K562 (cell line): ENCODE data around the gene SFTPB. TPM values are rescaled to one million over a fixed set of nuclear protein-coding genes. Genes with fewer than 3 reads are reported as not detected.

Experiments
- BRD4 ChIP-seq: fragments of 200-600 bp; sonication (generic); IDR thresholded peaks from 2 replicates; pipeline ENCODE4 v1.6.1; 2017; ENCODE audit warnings: inconsistent platforms
- ESRRB ChIP-seq: fragments of 250-450 bp; sonication (Bioruptor Pico); IDR thresholded peaks from 2 replicates; pipeline ENCODE4 v1.5.0; 2020; ENCODE audit warnings: mild to moderate bottlenecking, moderate library complexity, borderline replicate concordance
- ETS1 ChIP-seq: conservative IDR thresholded peaks from 2 replicates; pipeline ENCODE4 v1.6.1; 2011; ENCODE audit warnings: low read depth, mild to moderate bottlenecking, low read length; ENCODE audit not compliant: control insufficient read depth
- HCFC1 ChIP-seq: IDR thresholded peaks from 2 replicates; pipeline ENCODE4 v1.6.1; 2012; ENCODE audit warnings: low read depth, low read length, improper control_type of control experiment
- IFI16 ChIP-seq: fragments of 250-450 bp; sonication (Bioruptor Pico); IDR thresholded peaks from 2 replicates; pipeline ENCODE4 v2.1.2; 2022; ENCODE audit warnings: mild to moderate bottlenecking, inconsistent platforms
- IRF9 ChIP-seq: fragments of 450-650 bp; IDR thresholded peaks from 2 replicates; pipeline ENCODE4 v1.6.1; 2016; ENCODE audit warnings: missing biosample characterization, missing genetic modification characterization
- MCM5 ChIP-seq: fragments of 450-650 bp; IDR thresholded peaks from 2 replicates; pipeline ENCODE4 v1.6.1; 2016; ENCODE audit warnings: low read depth
- MED1 ChIP-seq: sonication (generic); formaldehyde crosslinking; IDR thresholded peaks from 2 replicates; pipeline ENCODE4 v1.8.1; 2023; ENCODE audit warnings: missing genetic modification reagents, borderline replicate concordance
- NBN ChIP-seq: fragments of 450-650 bp; IDR thresholded peaks from 2 replicates; pipeline ENCODE4 v1.6.1; 2016; ENCODE audit warnings: low read depth, mild to moderate bottlenecking
- NELFE ChIP-seq: IDR thresholded peaks from 2 replicates; pipeline ENCODE4 v1.6.1; 2011; ENCODE audit warnings: mild to moderate bottlenecking; ENCODE audit not compliant: insufficient read depth, insufficient read length
- PHB ChIP-seq: fragments of 250-450 bp; sonication (Bioruptor Pico); IDR thresholded peaks from 2 replicates; pipeline ENCODE4 v1.5.0; 2021
- PHTF2 ChIP-seq: fragments of 250-450 bp; sonication (Bioruptor Pico); IDR thresholded peaks from 2 replicates; pipeline ENCODE4 v1.5.0; 2021; ENCODE audit warnings: mild to moderate bottlenecking
- RBM14 ChIP-seq: fragments of 200-400 bp; formaldehyde crosslinking; IDR thresholded peaks from 2 replicates; pipeline ENCODE4 v1.6.1; 2018; ENCODE audit warnings: low read depth, mild to moderate bottlenecking, low read length, moderate library complexity, borderline replicate concordance; ENCODE audit not compliant: insufficient read depth
- RBM22 ChIP-seq: fragments of 200-400 bp; formaldehyde crosslinking; IDR thresholded peaks from 2 replicates; pipeline ENCODE4 v1.6.1; 2018; ENCODE audit warnings: low read length, low read depth; ENCODE audit not compliant: poor library complexity, severe bottlenecking
- RHOXF2B ChIP-seq: fragments of 250-450 bp; sonication (Bioruptor Pico); conservative IDR thresholded peaks from 2 replicates; pipeline ENCODE4 v1.5.1; 2021
- TAL1 ChIP-seq: fragments of 450-650 bp; IDR thresholded peaks from 2 replicates; pipeline ENCODE4 v1.6.1; 2016; ENCODE audit warnings: mild to moderate bottlenecking
- ZNF124 ChIP-seq: sonication (generic); formaldehyde crosslinking; IDR thresholded peaks from 2 replicates; pipeline ENCODE4 v1.8.1; 2022; ENCODE audit warnings: missing genetic modification reagents
- ZNF165 ChIP-seq: fragments of 250-450 bp; sonication (Bioruptor Pico); IDR thresholded peaks from 2 replicates; pipeline ENCODE4 v1.4.0; 2020; ENCODE audit warnings: borderline replicate concordance
- ZNF398 ChIP-seq: fragments of 250-450 bp; sonication (Bioruptor Pico); IDR thresholded peaks from 2 replicates; pipeline ENCODE4 v1.8.0; 2021; ENCODE audit warnings: moderate library complexity, mild to moderate bottlenecking, inconsistent platforms
- ZNF445 ChIP-seq: fragments of 250-450 bp; sonication (Bioruptor Pico); IDR thresholded peaks from 2 replicates; pipeline ENCODE4 v1.4.0; 2020; ENCODE audit warnings: low read depth, mild to moderate bottlenecking, moderate library complexity
- ZNF507 ChIP-seq: conservative IDR thresholded peaks from 2 replicates; pipeline ENCODE4 v1.6.1; 2017; ENCODE audit warnings: missing genetic modification characterization, missing compliant biosample characterization
- ZNF584 ChIP-seq: fragments of 200-800 bp; sonication (Bioruptor generic); IDR thresholded peaks from 2 replicates; pipeline ENCODE4 v1.6.1; 2016; ENCODE audit warnings: low read depth, mild to moderate bottlenecking, missing genetic modification characterization, missing compliant biosample characterization
- ZZZ3 ChIP-seq: fragments of 450-650 bp; IDR thresholded peaks from 2 replicates; pipeline ENCODE4 v1.6.1; 2016; ENCODE audit warnings: antibody characterized with exemption, mild to moderate bottlenecking, moderate library complexity
- polyA plus RNA-seq, 8 experiments: library from polyadenylated mRNA; depleted of rRNA in 4 of 8; stranded (reverse) in 5 of 8; unstranded in 3 of 8; fragments of >200 nt; fragmentation: Nextera tagmentation in 2 of 8; fragmentation: Illumina TruSeq in 1 of 8; extraction: Ambion mirVana in 2 of 8; extraction: Trizol in 1 of 8; gene quantifications; 2 replicates each; pipeline versions ENCODE4 v1.2.1 to v1.2.3, GENCODE V29; 2011 to 2014; ENCODE audit warnings: inconsistent platforms in 1 of 8, missing spikeins in 1 of 8
- total RNA-seq, 7 experiments: library from RNA; depleted of rRNA in 6 of 7; stranded (reverse); fragments of >200 nt in 6 of 7; fragmentation: Illumina TruSeq in 2 of 7; extraction: Trizol in 2 of 7; gene quantifications; 2 replicates each; pipeline versions ENCODE4 v1.2.1 to v1.2.3, GENCODE V29; 2011 to 2021; ENCODE audit warnings: low replicate concordance in 1 of 7
- TF ChIP-seq, protein P1 (sequence below): IDR thresholded peaks from 2 replicates; pipeline ENCODE4 v1.6.1; 2014; ENCODE audit warnings: antibody characterized with exemption

Gene SFTPB
- total and polyA plus RNA-seq, 9 of the 15 experiments (the other 6 are each of a cell fraction or from before 2014, with no cell fraction given) = 0.03 to 7.0 TPM; not detected in 7

DNA sequence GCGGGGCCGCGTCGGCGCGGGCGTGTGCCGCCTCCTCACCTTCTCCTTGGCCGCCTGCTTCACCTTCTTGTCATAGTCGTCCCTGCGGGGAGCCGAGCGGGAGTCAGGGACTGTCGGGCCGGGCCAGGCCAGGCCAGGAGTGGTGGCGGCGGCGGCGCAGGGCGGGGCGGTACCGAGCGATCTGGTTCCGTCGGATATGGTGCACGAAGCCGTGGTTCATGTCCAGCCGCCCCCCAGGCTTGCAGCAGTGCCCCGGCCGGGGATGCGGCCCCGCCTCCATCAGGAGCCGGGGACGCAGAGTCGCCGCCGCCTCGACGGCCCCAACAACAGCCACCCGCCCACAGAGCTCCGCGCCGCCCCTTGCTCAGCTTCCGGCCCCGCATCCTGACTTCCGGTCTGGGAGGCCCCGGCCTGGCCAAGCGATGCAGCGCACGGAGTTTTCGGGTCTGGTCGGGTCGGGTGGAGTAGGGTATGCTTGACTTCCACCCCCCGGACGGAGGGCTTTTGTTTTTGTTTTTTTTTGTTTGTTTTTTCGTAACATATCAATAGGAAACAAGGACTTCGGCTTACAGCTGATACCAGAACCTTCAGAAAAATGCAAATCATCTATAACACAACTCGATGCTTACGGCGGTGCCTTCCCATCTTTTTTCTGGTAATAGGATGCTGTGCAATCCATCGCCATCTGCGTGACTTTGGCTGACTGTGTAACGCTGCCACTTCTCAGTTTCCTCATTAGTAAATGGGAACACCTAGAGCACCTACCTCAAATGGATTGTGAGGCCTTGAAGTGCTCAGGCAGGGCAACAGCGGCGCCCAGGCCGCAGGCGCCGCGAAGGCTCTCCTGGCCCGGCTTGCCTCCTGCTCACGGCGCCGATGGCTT, 56.1 kb downstream of the SFTPB start, which contains the start of gene C2orf68 (continued):
- TF ChIP-seq ZNF398 (CRISPR knock-in tag) (no peak), NELFE (no peak), PHB (0 out of 2 replicates have a peak, but pooled peaks have one; percentile 40), RHOXF2B (CRISPR knock-in tag) (no peak), NBN (no peak), BRD4 (peak; percentile 96), ZNF507 (no peak), ZNF165 (CRISPR knock-in tag) (no peak), ETS1 (0 out of 2 replicates have a peak, but pooled peaks have one; percentile 7), ZZZ3 (peak; percentile 98), ZNF445 (CRISPR knock-in tag) (no peak), HCFC1 (peak; percentile 54), MED1 (CRISPR knock-in tag) (no peak), ZNF584 (CRISPR knock-in tag) (no peak), MCM5 (no peak), RBM14 (no peak), IFI16 (CRISPR knock-in tag) (no peak), TAL1 (no peak), IRF9 (tag) (no peak), PHTF2 (no peak), ZNF124 (CRISPR knock-in tag) (no peak), ESRRB (CRISPR knock-in tag) (no peak), RBM22 (no peak)
- TF ChIP-seq, protein P1, sequence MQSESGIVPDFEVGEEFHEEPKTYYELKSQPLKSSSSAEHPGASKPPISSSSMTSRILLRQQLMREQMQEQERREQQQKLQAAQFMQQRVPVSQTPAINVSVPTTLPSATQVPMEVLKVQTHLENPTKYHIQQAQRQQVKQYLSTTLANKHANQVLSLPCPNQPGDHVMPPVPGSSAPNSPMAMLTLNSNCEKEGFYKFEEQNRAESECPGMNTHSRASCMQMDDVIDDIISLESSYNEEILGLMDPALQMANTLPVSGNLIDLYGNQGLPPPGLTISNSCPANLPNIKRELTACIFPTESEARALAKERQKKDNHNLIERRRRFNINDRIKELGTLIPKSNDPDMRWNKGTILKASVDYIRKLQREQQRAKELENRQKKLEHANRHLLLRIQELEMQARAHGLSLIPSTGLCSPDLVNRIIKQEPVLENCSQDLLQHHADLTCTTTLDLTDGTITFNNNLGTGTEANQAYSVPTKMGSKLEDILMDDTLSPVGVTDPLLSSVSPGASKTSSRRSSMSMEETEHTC = no peak
